GM12878 (cell line): ENCODE measurements around the gene CNTN3.

Source experiments
- CHD1 ChIP-seq: IDR thresholded peaks from 2 replicates; pipeline ENCODE4 v1.6.1; 2012; ENCODE audit warnings: low read depth, low read length, improper control_type of control experiment
- CTCF ChIP-seq, 3 experiments: IDR thresholded peaks in 2 of 3; conservative IDR thresholded peaks in 1 of 3; 2 replicates each; pipeline ENCODE4 v1.5.1; 2011; ENCODE audit warnings: low read depth in 3 of 3, low read length in 3 of 3, mild to moderate bottlenecking in 3 of 3, control low read depth in 2 of 3, moderate library complexity in 2 of 3, inconsistent platforms in 1 of 3, mixed read lengths in 1 of 3; ENCODE audit not compliant: control insufficient read depth in 2 of 3, insufficient read depth in 1 of 3; ENCODE audit errors: extremely low read depth in 1 of 3
- EP300 ChIP-seq, 2 experiments: fragments of 150-350 bp in 1 of 2; IDR thresholded peaks; 2 replicates each; pipeline ENCODE4 v1.6.1; 2011 to 2012; ENCODE audit warnings: low read depth in 2 of 2, low read length in 2 of 2, borderline replicate concordance in 1 of 2, improper control_type of control experiment in 1 of 2, inconsistent platforms in 1 of 2; ENCODE audit not compliant: control insufficient read depth in 1 of 2
- POLR2A ChIP-seq: IDR thresholded peaks from 2 replicates; pipeline ENCODE4 v1.6.1; 2011; ENCODE audit warnings: low read depth, mild to moderate bottlenecking, low read length
- POLR2AphosphoS5 ChIP-seq: IDR thresholded peaks from 2 replicates; pipeline ENCODE4 v1.6.1; 2011; ENCODE audit warnings: mild to moderate bottlenecking, low read length, inconsistent platforms
- SP1 ChIP-seq: IDR thresholded peaks from one replicate; pipeline ENCODE4 v1.6.1; 2011; ENCODE audit warnings: low read depth, low read length
- SUZ12 ChIP-seq: fragments of 200-600 bp; sonication (generic); IDR thresholded peaks from one replicate; pipeline ENCODE4 v1.6.1; 2018; ENCODE audit warnings: antibody characterized with exemption, mild to moderate bottlenecking; ENCODE audit not compliant: unreplicated experiment
- WRNIP1 ChIP-seq: IDR thresholded peaks from 2 replicates; pipeline ENCODE4 v1.6.1; 2011; ENCODE audit warnings: low read depth, low read length, improper control_type of control experiment, borderline replicate concordance

- TF ChIP-seq WRNIP1: no peak
- no peak for TF ChIP-seq CHD1
- TF ChIP-seq CTCF (IDR thresholded peaks at IDR 0.05 in 2 of 3, conservative IDR thresholded peaks at IDR 0.05 in 1 of 3; ENCODE audit: control insufficient read depth in 2 of 3, extremely low read depth in 1 of 3, insufficient read depth in 1 of 3, low read depth in 3 of 3, low read length in 3 of 3): no peak
- no peak for TF ChIP-seq POLR2AphosphoS5
- TF ChIP-seq EP300 (IDR thresholded peaks at IDR 0.05; ENCODE audit: borderline replicate concordance in 1 of 2, control insufficient read depth in 1 of 2, low read depth in 2 of 2, low read length in 2 of 2): no peak
- TF ChIP-seq SP1: no peak
- TF ChIP-seq SUZ12: no peak
- no peak for TF ChIP-seq POLR2A
These were observed 11.6 kb upstream of the CNTN3 start for GRCh38 chr3:74626011-74626410.
